ENCODE results near the gene CDKN2AIP.

- TF ChIP-seq, protein P1, sequence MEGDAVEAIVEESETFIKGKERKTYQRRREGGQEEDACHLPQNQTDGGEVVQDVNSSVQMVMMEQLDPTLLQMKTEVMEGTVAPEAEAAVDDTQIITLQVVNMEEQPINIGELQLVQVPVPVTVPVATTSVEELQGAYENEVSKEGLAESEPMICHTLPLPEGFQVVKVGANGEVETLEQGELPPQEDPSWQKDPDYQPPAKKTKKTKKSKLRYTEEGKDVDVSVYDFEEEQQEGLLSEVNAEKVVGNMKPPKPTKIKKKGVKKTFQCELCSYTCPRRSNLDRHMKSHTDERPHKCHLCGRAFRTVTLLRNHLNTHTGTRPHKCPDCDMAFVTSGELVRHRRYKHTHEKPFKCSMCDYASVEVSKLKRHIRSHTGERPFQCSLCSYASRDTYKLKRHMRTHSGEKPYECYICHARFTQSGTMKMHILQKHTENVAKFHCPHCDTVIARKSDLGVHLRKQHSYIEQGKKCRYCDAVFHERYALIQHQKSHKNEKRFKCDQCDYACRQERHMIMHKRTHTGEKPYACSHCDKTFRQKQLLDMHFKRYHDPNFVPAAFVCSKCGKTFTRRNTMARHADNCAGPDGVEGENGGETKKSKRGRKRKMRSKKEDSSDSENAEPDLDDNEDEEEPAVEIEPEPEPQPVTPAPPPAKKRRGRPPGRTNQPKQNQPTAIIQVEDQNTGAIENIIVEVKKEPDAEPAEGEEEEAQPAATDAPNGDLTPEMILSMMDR (IDR thresholded peaks at IDR 0.05): no peak
- TF ChIP-seq POLR2A (IDR thresholded peaks at IDR 0.05) (no peak), EP300 (IDR thresholded peaks at IDR 0.05) (no peak)
Measured at GRCh38 chr4:183409483-183409882, 35.0 kb upstream of the CDKN2AIP start.
